GM19395 (cell line): ENCODE measurements around the gene NDN.

Experiments
- ATAC-seq: cut with Tn5 transposase; IDR thresholded peaks from one replicate; pipeline ENCODE4 v1.9.1; 2021; ENCODE audit warnings: mild to moderate bottlenecking, moderate library complexity; ENCODE audit not compliant: unreplicated experiment

NDN gene

DNA sequence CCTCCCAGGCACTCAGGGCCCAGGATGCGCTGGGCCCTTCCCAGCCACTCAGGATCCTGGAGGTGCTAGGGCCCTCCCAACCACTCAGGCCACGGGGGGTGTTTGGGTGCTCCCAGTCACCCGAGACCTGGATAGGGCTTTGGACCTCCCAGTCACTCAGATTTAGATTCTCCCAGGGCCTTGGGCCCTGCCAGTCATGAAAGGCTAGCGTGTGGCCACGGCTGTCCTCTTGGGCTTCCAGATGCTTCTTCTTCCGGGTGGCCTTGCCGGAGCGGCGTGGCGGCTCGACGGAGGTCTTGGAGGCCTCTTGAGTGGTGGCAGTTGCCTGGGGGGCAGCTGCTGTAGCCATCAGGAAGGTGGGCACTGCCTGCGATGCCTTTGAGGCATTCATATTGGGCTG, 42.3 kb downstream of the NDN start:
- no peak for ATAC-seq

DNA sequence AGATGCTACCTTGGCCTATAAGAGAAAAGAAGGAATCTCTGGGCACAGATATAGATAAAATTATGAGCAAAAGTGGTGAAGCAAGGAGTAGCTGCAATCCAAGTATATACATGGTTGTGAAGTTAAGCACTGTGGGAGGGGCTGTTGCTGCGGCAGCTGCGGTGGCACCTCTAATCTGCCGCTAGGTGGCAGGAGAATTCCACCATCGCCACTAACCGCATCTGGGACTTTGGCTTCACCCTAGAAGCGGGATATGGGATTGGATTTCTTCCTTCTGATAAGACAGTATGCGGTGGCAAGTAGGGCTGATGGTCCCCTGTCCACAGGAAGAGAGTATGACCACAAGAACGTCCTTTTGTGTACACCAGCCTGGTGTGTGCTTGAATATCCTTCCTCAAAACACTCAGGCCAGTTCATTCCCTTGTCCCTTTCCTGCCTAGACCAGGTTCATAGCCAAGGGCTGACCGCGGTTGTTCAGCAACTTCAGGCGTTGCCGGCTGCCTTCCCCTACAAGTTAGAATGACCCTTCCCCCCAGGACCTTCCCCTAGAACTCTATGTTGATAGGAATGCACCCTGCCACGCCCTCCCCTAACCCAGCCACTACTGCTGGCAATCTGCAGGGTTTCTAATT, 44.6 kb downstream of the NDN start:
- ATAC-seq, result no peak
